Panc1 (cell line): ENCODE results near the gene LHX3. TPM values are rescaled to one million over a fixed set of nuclear protein-coding genes. Genes with fewer than 3 reads are reported as not detected.

Experiments
- ATAC-seq: fragments of 200-7000 bp; cut with Tn5 transposase; 2 replicates; pipeline ENCODE4 v1.9.1; 2020; ENCODE audit warnings: mild to moderate bottlenecking, moderate library complexity
- BruUV-seq: library from RNA; stranded (reverse); fragments of 400-500 nt; replicated peaks from 2 replicates; lab custom pipeline; 2021; lab: Mats Ljungman, UMichigan
- CTCF ChIA-PET: fragments of 300-600 bp; sonication (Branson Sonifier 250); formaldehyde crosslinking; loops from one replicate; lab custom pipeline; 2022; ENCODE audit warnings: antibody characterized with exemption; lab: Charles Lee
- POLR2A ChIA-PET: fragments of 300-600 bp; sonication (Branson Sonifier 250); formaldehyde crosslinking; loops from one replicate; lab custom pipeline; 2022; ENCODE audit warnings: antibody characterized with exemption; lab: Charles Lee
- DNase-seq: peaks from one replicate; pipeline ENCODE4 v3.0.0-alpha.2; 2010; ENCODE audit warnings: low read depth, low spot score
- H3K27ac ChIP-seq: 2 replicates; pipeline ENCODE4 v1.5.1; 2011; ENCODE audit warnings: mild to moderate bottlenecking, low read length, inconsistent platforms
- H3K27me3 ChIP-seq: fragments of 200-500 bp; sonication (Bioruptor generic); 2 replicates; pipeline ENCODE4 v1.6.0; 2014; ENCODE audit warnings: low read length, inconsistent platforms; ENCODE audit not compliant: control insufficient read depth, insufficient read depth
- H3K36me3 ChIP-seq: fragments of 200-500 bp; sonication (Bioruptor generic); 2 replicates; pipeline ENCODE4 v1.5.1; 2014; ENCODE audit warnings: inconsistent platforms, mild to moderate bottlenecking, low read length, moderate library complexity; ENCODE audit not compliant: control insufficient read depth, insufficient read depth
- H3K4me1 ChIP-seq: 2 replicates; pipeline ENCODE4 v1.5.1; 2011; ENCODE audit warnings: inconsistent platforms, mild to moderate bottlenecking, low read length, moderate library complexity; ENCODE audit not compliant: control insufficient read depth, insufficient read depth
- H3K4me3 ChIP-seq, 2 experiments: 2 replicates each; pipeline ENCODE4 v1.5.1; 2011 to 2012; ENCODE audit warnings: low read depth in 2 of 2, low read length in 2 of 2, mild to moderate bottlenecking in 2 of 2, inconsistent platforms in 1 of 2, moderate library complexity in 1 of 2
- H3K9me3 ChIP-seq: fragments of 200-500 bp; sonication (Bioruptor generic); 2 replicates; pipeline ENCODE4 v1.5.1; 2014; ENCODE audit warnings: low read depth, mild to moderate bottlenecking, inconsistent platforms, low read length, moderate library complexity; ENCODE audit not compliant: control insufficient read depth, insufficient read depth
- POLR2AphosphoS5 ChIP-seq: IDR thresholded peaks from 2 replicates; pipeline ENCODE4 v1.6.1; 2012; ENCODE audit warnings: mild to moderate bottlenecking, low read depth, low read length, moderate library complexity
- SIN3A ChIP-seq: IDR thresholded peaks from 2 replicates; pipeline ENCODE4 v1.6.1; 2012; ENCODE audit warnings: low read depth, mild to moderate bottlenecking, low read length, moderate library complexity, borderline replicate concordance; ENCODE audit not compliant: insufficient read depth
- TCF7L2 ChIP-seq: IDR thresholded peaks from 2 replicates; pipeline ENCODE4 v1.6.1; 2011; ENCODE audit warnings: mild to moderate bottlenecking, low read depth, low read length, inconsistent platforms
- in situ Hi-C: cut with HindIII; loops from 2 replicates; pipeline ENCODE4 v1.10.0; 2016; ENCODE audit warnings: low sequenced_read_pairs, low pct_unique_long_range_greater_than_20kb
- intact Hi-C: fragments of 100-400 bp; cut with micrococcal nuclease; formaldehyde crosslinking; loops from one replicate; pipeline ENCODE4 v1.10.0; 2022; ENCODE audit not compliant: unreplicated experiment
- total RNA-seq: library from RNA; stranded (reverse); gene quantifications from one replicate; pipeline ENCODE4 v1.2.1, GENCODE V29; 2021; ENCODE audit not compliant: unreplicated experiment
- TF ChIP-seq, protein P1 (sequence below), 2 experiments: IDR thresholded peaks; 2 replicates each; pipeline ENCODE4 v1.6.1; 2011 to 2012; ENCODE audit warnings: low read depth in 2 of 2, control low read depth in 1 of 2, low read length in 1 of 2, mild to moderate bottlenecking in 1 of 2, moderate library complexity in 1 of 2; ENCODE audit not compliant: insufficient read depth in 1 of 2
- TF ChIP-seq, protein P2 (sequence below): fragments of 450-650 bp; IDR thresholded peaks from 2 replicates; pipeline ENCODE4 v1.5.1; 2017; ENCODE audit warnings: mild to moderate bottlenecking

The LHX3 gene
- total RNA-seq, 1 experiment from 2014 or later, result 0.13 TPM

DNA sequence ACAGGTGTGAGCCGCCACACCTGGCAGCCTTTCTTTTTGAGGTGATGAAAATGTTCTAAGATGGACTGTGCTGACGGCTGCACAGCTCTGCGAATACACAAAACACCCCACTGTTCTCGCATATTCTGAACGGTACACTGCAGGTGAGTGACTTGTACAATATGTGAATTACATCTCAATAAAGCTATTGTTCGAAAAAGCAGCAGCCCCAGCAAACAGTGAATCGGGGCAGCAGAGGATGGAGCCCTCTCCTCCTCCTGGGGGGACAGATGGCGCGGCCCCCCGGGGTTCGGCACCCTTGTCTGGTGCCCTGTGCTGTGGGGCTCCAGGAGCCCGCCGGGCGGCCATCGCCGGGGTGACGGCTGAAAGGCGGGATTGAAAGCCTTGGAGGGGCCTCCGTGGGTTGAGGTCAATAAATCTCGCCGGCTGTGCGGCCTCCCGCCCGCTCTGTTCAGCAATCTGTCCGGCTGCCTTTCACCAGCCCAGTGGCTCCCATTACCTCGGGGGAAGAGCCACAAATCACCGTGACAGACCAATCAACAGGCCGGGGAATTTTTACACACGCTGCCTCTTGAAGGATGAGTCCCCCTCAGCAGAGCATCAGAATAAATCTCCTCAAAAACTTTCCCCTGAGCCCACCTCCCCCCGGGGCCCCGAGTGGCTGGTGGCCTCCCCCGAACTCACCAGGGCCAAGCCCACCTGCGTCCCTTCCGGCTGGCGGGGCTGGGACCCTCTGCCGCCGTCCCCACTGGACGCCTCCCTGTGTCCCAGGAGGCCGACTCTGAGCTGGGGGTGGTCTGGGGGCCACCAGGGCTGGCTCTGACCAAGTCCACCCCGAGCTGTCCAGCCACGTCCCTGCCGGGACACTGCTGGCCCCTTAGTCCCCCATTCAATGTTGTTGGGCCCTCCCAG, 48.5 kb downstream of the LHX3 start:
- intact Hi-C loops (no loop called here), in situ Hi-C loops (no loop called here)
- Histone ChIP-seq H3K27ac (no peak overlapping the region), H3K4me3 (no peak overlapping the region), H3K9me3 (no peaks in the 10 kb centered on the region), H3K27me3 (no peaks in the 10 kb centered on the region), H3K36me3 (no peaks in the 10 kb centered on the region), H3K4me1 (no peaks in the 10 kb centered on the region)
- CTCF ChIA-PET, result interaction anchor here (0.6 kb wide), 1 partner anchor 34 kb away, joined by 3 read pairs; no protein-coding TSS in a partner anchor
- DNase-seq (no peak), ATAC-seq (no peak)
- TF ChIP-seq, protein P1, sequence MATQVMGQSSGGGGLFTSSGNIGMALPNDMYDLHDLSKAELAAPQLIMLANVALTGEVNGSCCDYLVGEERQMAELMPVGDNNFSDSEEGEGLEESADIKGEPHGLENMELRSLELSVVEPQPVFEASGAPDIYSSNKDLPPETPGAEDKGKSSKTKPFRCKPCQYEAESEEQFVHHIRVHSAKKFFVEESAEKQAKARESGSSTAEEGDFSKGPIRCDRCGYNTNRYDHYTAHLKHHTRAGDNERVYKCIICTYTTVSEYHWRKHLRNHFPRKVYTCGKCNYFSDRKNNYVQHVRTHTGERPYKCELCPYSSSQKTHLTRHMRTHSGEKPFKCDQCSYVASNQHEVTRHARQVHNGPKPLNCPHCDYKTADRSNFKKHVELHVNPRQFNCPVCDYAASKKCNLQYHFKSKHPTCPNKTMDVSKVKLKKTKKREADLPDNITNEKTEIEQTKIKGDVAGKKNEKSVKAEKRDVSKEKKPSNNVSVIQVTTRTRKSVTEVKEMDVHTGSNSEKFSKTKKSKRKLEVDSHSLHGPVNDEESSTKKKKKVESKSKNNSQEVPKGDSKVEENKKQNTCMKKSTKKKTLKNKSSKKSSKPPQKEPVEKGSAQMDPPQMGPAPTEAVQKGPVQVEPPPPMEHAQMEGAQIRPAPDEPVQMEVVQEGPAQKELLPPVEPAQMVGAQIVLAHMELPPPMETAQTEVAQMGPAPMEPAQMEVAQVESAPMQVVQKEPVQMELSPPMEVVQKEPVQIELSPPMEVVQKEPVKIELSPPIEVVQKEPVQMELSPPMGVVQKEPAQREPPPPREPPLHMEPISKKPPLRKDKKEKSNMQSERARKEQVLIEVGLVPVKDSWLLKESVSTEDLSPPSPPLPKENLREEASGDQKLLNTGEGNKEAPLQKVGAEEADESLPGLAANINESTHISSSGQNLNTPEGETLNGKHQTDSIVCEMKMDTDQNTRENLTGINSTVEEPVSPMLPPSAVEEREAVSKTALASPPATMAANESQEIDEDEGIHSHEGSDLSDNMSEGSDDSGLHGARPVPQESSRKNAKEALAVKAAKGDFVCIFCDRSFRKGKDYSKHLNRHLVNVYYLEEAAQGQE (IDR thresholded peaks at IDR 0.05; ENCODE audit: insufficient read depth in 1 of 2, low read depth in 2 of 2, low read length in 1 of 2), result no peak
- TF ChIP-seq POLR2AphosphoS5 (no peak), TCF7L2 (no peak)
- TF ChIP-seq, protein P2, sequence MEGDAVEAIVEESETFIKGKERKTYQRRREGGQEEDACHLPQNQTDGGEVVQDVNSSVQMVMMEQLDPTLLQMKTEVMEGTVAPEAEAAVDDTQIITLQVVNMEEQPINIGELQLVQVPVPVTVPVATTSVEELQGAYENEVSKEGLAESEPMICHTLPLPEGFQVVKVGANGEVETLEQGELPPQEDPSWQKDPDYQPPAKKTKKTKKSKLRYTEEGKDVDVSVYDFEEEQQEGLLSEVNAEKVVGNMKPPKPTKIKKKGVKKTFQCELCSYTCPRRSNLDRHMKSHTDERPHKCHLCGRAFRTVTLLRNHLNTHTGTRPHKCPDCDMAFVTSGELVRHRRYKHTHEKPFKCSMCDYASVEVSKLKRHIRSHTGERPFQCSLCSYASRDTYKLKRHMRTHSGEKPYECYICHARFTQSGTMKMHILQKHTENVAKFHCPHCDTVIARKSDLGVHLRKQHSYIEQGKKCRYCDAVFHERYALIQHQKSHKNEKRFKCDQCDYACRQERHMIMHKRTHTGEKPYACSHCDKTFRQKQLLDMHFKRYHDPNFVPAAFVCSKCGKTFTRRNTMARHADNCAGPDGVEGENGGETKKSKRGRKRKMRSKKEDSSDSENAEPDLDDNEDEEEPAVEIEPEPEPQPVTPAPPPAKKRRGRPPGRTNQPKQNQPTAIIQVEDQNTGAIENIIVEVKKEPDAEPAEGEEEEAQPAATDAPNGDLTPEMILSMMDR, result no peak
- POLR2A ChIA-PET, result interaction anchor here (0.6 kb wide), 1 partner anchor 1624 kb away, joined by 3 read pairs; no protein-coding TSS in a partner anchor
- no TSS peak for BruUV-seq

DNA sequence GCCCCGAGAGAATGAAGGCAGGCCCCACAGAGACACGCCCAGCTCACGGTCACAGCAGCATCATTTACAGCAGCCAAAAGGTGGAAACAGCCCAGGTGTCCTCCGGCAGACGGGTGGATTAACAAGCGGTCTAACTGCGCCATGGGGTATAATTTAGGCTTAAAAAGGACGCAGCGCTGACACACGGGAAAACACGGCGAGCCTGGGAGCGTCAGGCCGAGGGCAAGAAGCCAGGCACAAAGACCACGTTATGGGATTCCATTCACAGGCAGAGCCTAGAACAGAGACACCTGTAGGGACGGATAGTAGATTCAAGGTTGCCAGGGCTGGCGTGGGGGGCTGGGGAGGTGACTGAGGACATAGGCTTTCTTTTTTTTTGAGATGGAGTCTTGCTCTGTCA, 49.4 kb downstream of the LHX3 start:
- no peak for TF ChIP-seq POLR2AphosphoS5
- TF ChIP-seq, protein P2, result no peak
- TF ChIP-seq SIN3A, result no peak
- TF ChIP-seq, protein P1 (IDR thresholded peaks at IDR 0.05; ENCODE audit: insufficient read depth in 1 of 2, low read depth in 2 of 2, low read length in 1 of 2), result no peak
- no peak for TF ChIP-seq TCF7L2
- H3K27me3 ChIP-seq, result no peaks in the 10 kb centered on the region
- no peaks in the 10 kb centered on the region for H3K9me3 ChIP-seq
- DNase-seq, result no peak
- intact Hi-C loops (no loop called here), in situ Hi-C loops (no loop called here)
- no peaks in the 10 kb centered on the region for H3K4me1 ChIP-seq
- no TSS peak for BruUV-seq
- ChIA-PET CTCF (no interaction called here), POLR2A (no interaction called here)
- no peak overlapping the region for H3K4me3 ChIP-seq
- H3K27ac ChIP-seq, result no peak overlapping the region
- no peaks in the 10 kb centered on the region for H3K36me3 ChIP-seq
- no peak for ATAC-seq
